ENCODE measurements around the gene RSAD1. TPM values are rescaled to one million over a fixed set of nuclear protein-coding genes. Genes with fewer than 3 reads are reported as not detected.

RSAD1 gene
- 54.4 TPM for polyA plus RNA-seq

GRCh38 chr17:50478391-50479381, at the start of gene RSAD1:
Gene RSAD1, plus strand, starts transcription at chr17:50478860. Its CDS starts 25 bp downstream, at chr17:50478885.
- no peaks in the 10 kb centered on the region for H3K9me3 Mint-ChIP-seq
- peak within 1 kb of the TSS; percentile 85 to 96 (median 88) for H3K4me3 Mint-ChIP-seq
- H3K27ac Mint-ChIP-seq = peak within 1 kb of the TSS; percentile 11 to 96 (median 74)
- peaks cover 8 to 17% (median 13%) of the 10 kb centered on the region in 3 donors for H3K4me1 Mint-ChIP-seq
- peaks cover 2% of the 10 kb centered on the region for H3K36me3 Mint-ChIP-seq
- no peaks in the 10 kb centered on the region for H3K27me3 Mint-ChIP-seq

- Mint-ChIP-seq H3K4me1 (peaks cover 21 to 31% (median 26%) of the 10 kb centered on the region in 3 donors), H3K27ac (no peak overlapping the region), H3K27me3 (no peaks in the 10 kb centered on the region), H3K9me3 (no peaks in the 10 kb centered on the region), H3K4me3 (no peak overlapping the region), H3K36me3 (peaks cover 5% of the 10 kb centered on the region)
Observed at GRCh38 chr17:50429793-50430192, 48.9 kb upstream of the RSAD1 start.

GRCh38 chr17:50430821-50431618, 47.6 kb upstream of the RSAD1 start:
- Mint-ChIP-seq H3K4me1 (peaks cover 16 to 26% (median 22%) of the 10 kb centered on the region in 3 donors), H3K27ac (no peak overlapping the region), H3K4me3 (no peak overlapping the region), H3K27me3 (no peaks in the 10 kb centered on the region), H3K9me3 (no peaks in the 10 kb centered on the region), H3K36me3 (peaks cover 5% of the 10 kb centered on the region)

- H3K36me3 Mint-ChIP-seq = peaks cover 7% of the 10 kb centered on the region
- no peaks in the 10 kb centered on the region for H3K9me3 Mint-ChIP-seq
- no peaks in the 10 kb centered on the region for H3K27me3 Mint-ChIP-seq
- H3K4me1 Mint-ChIP-seq = peaks cover 12 to 20% (median 16%) of the 10 kb centered on the region in 3 donors
- no peak overlapping the region for H3K27ac Mint-ChIP-seq
- H3K4me3 Mint-ChIP-seq = no peak overlapping the region
Observed at GRCh38 chr17:50432125-50432762, 46.4 kb upstream of the RSAD1 start.

GRCh38 chr17:50437409-50437808, 41.3 kb upstream of the RSAD1 start:
- H3K4me3 Mint-ChIP-seq = no peak overlapping the region
- no peaks in the 10 kb centered on the region for H3K27me3 Mint-ChIP-seq
- no peak overlapping the region for H3K27ac Mint-ChIP-seq
- H3K9me3 Mint-ChIP-seq = no peaks in the 10 kb centered on the region
- H3K36me3 Mint-ChIP-seq = peaks cover 6% of the 10 kb centered on the region
- peaks cover 1 to 4% (median 3%) of the 10 kb centered on the region in 3 donors for H3K4me1 Mint-ChIP-seq

- Mint-ChIP-seq H3K4me1 (peaks cover 1 to 4% (median 3%) of the 10 kb centered on the region in 3 donors), H3K4me3 (no peak overlapping the region), H3K27me3 (no peaks in the 10 kb centered on the region), H3K9me3 (no peaks in the 10 kb centered on the region), H3K27ac (no peak overlapping the region), H3K36me3 (peaks cover 6% of the 10 kb centered on the region)
Observed at GRCh38 chr17:50439008-50439407, 39.7 kb upstream of the RSAD1 start.

GRCh38 chr17:50440172-50440837, 38.4 kb upstream of the RSAD1 start:
- no peaks in the 10 kb centered on the region for H3K9me3 Mint-ChIP-seq
- H3K4me3 Mint-ChIP-seq = no peak overlapping the region
- no peak overlapping the region for H3K27ac Mint-ChIP-seq
- H3K36me3 Mint-ChIP-seq = peaks cover 9% of the 10 kb centered on the region
- no peaks in the 10 kb centered on the region for H3K27me3 Mint-ChIP-seq
- peaks cover 1 to 4% (median 3%) of the 10 kb centered on the region in 3 donors for H3K4me1 Mint-ChIP-seq

GRCh38 chr17:50440838-50441829, 37.5 kb upstream of the RSAD1 start:
- Mint-ChIP-seq H3K36me3 (peaks cover 9% of the 10 kb centered on the region), H3K9me3 (no peaks in the 10 kb centered on the region), H3K4me1 (peaks cover 3 to 4% (median 3%) of the 10 kb centered on the region in 3 donors), H3K27me3 (no peaks in the 10 kb centered on the region), H3K4me3 (no peak overlapping the region), H3K27ac (no peak overlapping the region)

GRCh38 chr17:50443505-50443974, 35.1 kb upstream of the RSAD1 start:
- no peak overlapping the region for H3K27ac Mint-ChIP-seq
- H3K27me3 Mint-ChIP-seq = no peaks in the 10 kb centered on the region
- H3K36me3 Mint-ChIP-seq = peaks cover 4% of the 10 kb centered on the region
- no peaks in the 10 kb centered on the region for H3K9me3 Mint-ChIP-seq
- peaks cover 5 to 9% (median 8%) of the 10 kb centered on the region in 3 donors for H3K4me1 Mint-ChIP-seq
- H3K4me3 Mint-ChIP-seq = no peak overlapping the region

GRCh38 chr17:50444841-50445715, 33.6 kb upstream of the RSAD1 start:
- H3K27ac Mint-ChIP-seq = no peak overlapping the region
- no peaks in the 10 kb centered on the region for H3K27me3 Mint-ChIP-seq
- no peak overlapping the region for H3K4me3 Mint-ChIP-seq
- H3K9me3 Mint-ChIP-seq = no peaks in the 10 kb centered on the region
- H3K4me1 Mint-ChIP-seq = peaks cover 2 to 9% (median 8%) of the 10 kb centered on the region in 3 donors
- peaks cover 4% of the 10 kb centered on the region for H3K36me3 Mint-ChIP-seq

GRCh38 chr17:50445730-50446325, 32.8 kb upstream of the RSAD1 start:
- Mint-ChIP-seq H3K9me3 (no peaks in the 10 kb centered on the region), H3K4me3 (no peak overlapping the region), H3K36me3 (peaks cover 9% of the 10 kb centered on the region), H3K4me1 (peaks cover 5 to 9% (median 8%) of the 10 kb centered on the region in 3 donors), H3K27me3 (no peaks in the 10 kb centered on the region), H3K27ac (no peak overlapping the region)

GRCh38 chr17:50447870-50448595, 30.6 kb upstream of the RSAD1 start:
- Mint-ChIP-seq H3K36me3 (peaks cover 7% of the 10 kb centered on the region), H3K9me3 (no peaks in the 10 kb centered on the region), H3K4me3 (peak overlapping the region in 1 of 4 donors; percentile 38), H3K27ac (peak overlapping the region in 2 of 3 donors; percentile 31 to 41), H3K4me1 (peaks cover 18 to 25% (median 20%) of the 10 kb centered on the region in 3 donors), H3K27me3 (no peaks in the 10 kb centered on the region)
